Umbilical cord (tissue), 2 donors: ENCODE results near the gene AXIN1. TPM values are rescaled to one million over a fixed set of nuclear protein-coding genes. Genes with fewer than 3 reads are reported as not detected.
"Not testable (repeated sequence)": the region's sequence is repeated elsewhere in the genome, so short reads cannot be mapped to it uniquely, and the experiment has no call there.

Source experiments
- DNase-seq: peaks from one replicate; pipeline ENCODE4 v3.0.0-alpha.2; 2015; ENCODE audit warnings: low spot score
- total RNA-seq: library from RNA; depleted of rRNA; stranded (reverse); fragments of >200 nt; gene quantifications from one replicate; pipeline ENCODE4 v1.2.3, GENCODE V29; 2014; ENCODE audit warnings: low replicate concordance; ENCODE audit not compliant: insufficient read depth

The AXIN1 gene
- total RNA-seq, 1 donor from 2014 or later: 17.3 TPM

GRCh38 chr16:370979-371514, 18.5 kb upstream of the AXIN1 start:
- no peak for DNase-seq

GRCh38 chr16:370443-370842, 17.9 kb upstream of the AXIN1 start, which contains the start of gene MRPL28:
TSS of gene MRPL28 (minus strand) at chr16:370538. CDS start at chr16:370218, 320 bp downstream.
- DNase-seq: peak; percentile 97

GRCh38 chr16:369866-370436, 17.4 kb upstream of the AXIN1 start:
- no peak for DNase-seq

GRCh38 chr16:369275-369865, 16.8 kb upstream of the AXIN1 start:
- no peak for DNase-seq

GRCh38 chr16:368388-369158, 16.1 kb upstream of the AXIN1 start:
- no peak for DNase-seq

GRCh38 chr16:367333-367903, 14.9 kb upstream of the AXIN1 start:
- DNase-seq: no peak

- DNase-seq: no peak
Measured at GRCh38 chr16:366476-366875, 14.0 kb upstream of the AXIN1 start.

GRCh38 chr16:364595-365491, 12.3 kb upstream of the AXIN1 start:
- DNase-seq: no peak

- no peak for DNase-seq
Measured at GRCh38 chr16:363766-364490, 11.4 kb upstream of the AXIN1 start.

GRCh38 chr16:363110-363765, 10.7 kb upstream of the AXIN1 start:
- DNase-seq: no peak

- not testable (repeated sequence) for DNase-seq
Measured at GRCh38 chr16:362702-362999, 10.1 kb upstream of the AXIN1 start.

GRCh38 chr16:361872-362701, 9.6 kb upstream of the AXIN1 start:
- DNase-seq: peak; percentile 58

- DNase-seq: no peak
Measured at GRCh38 chr16:361341-361871, 8.9 kb upstream of the AXIN1 start.

GRCh38 chr16:360698-361336, 8.3 kb upstream of the AXIN1 start:
- no peak for DNase-seq

GRCh38 chr16:359871-360697, 7.6 kb upstream of the AXIN1 start:
- no peak for DNase-seq

- no peak for DNase-seq
Measured at GRCh38 chr16:359067-359763, 6.7 kb upstream of the AXIN1 start.

- DNase-seq: no peak
Measured at GRCh38 chr16:356741-357140, 4.2 kb upstream of the AXIN1 start.
